Dermis lymphatic vessel endothelial cell (primary cell): ENCODE measurements around the gene ZNF486. TPM values are rescaled to one million over a fixed set of nuclear protein-coding genes. Genes with fewer than 3 reads are reported as not detected.

Source experiments
- total RNA-seq: library from RNA; depleted of rRNA; stranded (reverse); fragments of >200 nt; gene quantifications from 2 replicates; pipeline ENCODE4 v1.2.1, GENCODE V29; 2014

The ZNF486 gene
- 6.2 and 8.3 TPM in 2 replicates for total RNA-seq

DNA sequence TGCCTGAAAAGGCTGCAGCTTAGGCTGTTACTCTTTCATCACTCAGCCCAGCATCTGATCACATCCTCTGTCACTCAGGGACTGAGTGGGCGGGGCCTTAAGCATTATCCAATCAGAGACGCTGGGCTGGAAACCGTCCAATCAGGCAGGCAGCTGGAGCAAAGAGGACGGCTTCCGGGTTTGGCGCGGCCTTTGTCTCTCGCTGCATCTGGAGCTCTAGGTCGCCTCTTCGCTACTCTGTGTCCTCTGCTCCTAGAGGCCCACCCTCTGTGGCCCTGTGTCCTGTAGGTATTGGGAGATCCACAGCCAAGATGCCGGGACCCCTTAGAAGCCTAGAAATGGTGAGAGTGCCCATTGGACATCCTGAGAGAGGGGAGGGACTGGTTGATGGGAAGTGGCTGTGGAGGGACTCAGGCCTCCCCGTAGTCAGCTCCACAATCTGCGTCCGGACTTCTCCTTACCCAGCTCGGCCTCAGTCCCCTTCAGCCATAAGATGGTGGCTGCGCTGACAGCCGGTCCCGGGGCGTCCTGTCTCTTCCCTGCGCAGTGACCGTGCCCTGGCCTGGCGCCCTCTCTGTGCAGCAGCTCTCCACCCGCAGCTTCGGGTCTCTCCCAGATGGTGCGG is at the start of gene ZNF486:
TSS of gene ZNF486 (plus strand) at position 195 of the 625 bp plus-strand sequence. CDS start at position 312, 117 bp downstream.

Other genes starting within 250 kb of the ZNF486 start
- gene ZNF682, start 127.7 kb upstream of the ZNF486 start, total RNA-seq: 1.6 TPM in 2 replicates
- 0.26 and 0.33 TPM in 2 replicates for gene ZNF90, start 89.2 kb upstream of the ZNF486 start, total RNA-seq